HEK293 (cell line): Measurements from ENCODE around the gene NRBF2.

Experiments used
- FEZF1 ChIP-seq: fragments of 450-650 bp; formaldehyde crosslinking; IDR thresholded peaks from 2 replicates; pipeline ENCODE4 v1.5.1; 2016; ENCODE audit warnings: missing biosample characterization, missing genetic modification characterization
- GLIS2 ChIP-seq: fragments of 450-650 bp; formaldehyde crosslinking; IDR thresholded peaks from 2 replicates; pipeline ENCODE4 v1.5.1; 2016; ENCODE audit warnings: missing biosample characterization, missing genetic modification characterization
- HOXD13 ChIP-seq: sonication (generic); formaldehyde crosslinking; IDR thresholded peaks from 2 replicates; pipeline ENCODE4 v1.8.0; 2022; ENCODE audit warnings: missing genetic modification reagents, borderline replicate concordance
- KLF7 ChIP-seq: fragments of 450-650 bp; formaldehyde crosslinking; IDR thresholded peaks from 2 replicates; pipeline ENCODE4 v1.5.1; 2016; ENCODE audit warnings: missing biosample characterization, missing genetic modification characterization, borderline replicate concordance
- MYNN ChIP-seq: fragments of 450-650 bp; formaldehyde crosslinking; IDR thresholded peaks from 2 replicates; pipeline ENCODE4 v1.5.1; 2016; ENCODE audit warnings: missing biosample characterization, missing genetic modification characterization, borderline replicate concordance
- REPIN1 ChIP-seq: fragments of 450-650 bp; formaldehyde crosslinking; IDR thresholded peaks from 2 replicates; pipeline ENCODE4 v1.5.1; 2017; ENCODE audit warnings: missing biosample characterization, missing genetic modification characterization, low read depth
- SCRT1 ChIP-seq: fragments of 450-650 bp; formaldehyde crosslinking; IDR thresholded peaks from 2 replicates; pipeline ENCODE4 v1.5.1; 2016; ENCODE audit warnings: missing biosample characterization, missing genetic modification characterization, borderline replicate concordance
- SCRT2 ChIP-seq: fragments of 450-650 bp; formaldehyde crosslinking; IDR thresholded peaks from 2 replicates; pipeline ENCODE4 v1.5.1; 2016; ENCODE audit warnings: missing biosample characterization, missing genetic modification characterization
- TCF7L2 ChIP-seq: IDR thresholded peaks from 2 replicates; pipeline ENCODE4 v1.6.1; 2011; ENCODE audit warnings: low read depth, mild to moderate bottlenecking, inconsistent platforms, low read length, moderate library complexity, borderline replicate concordance
- WT1 ChIP-seq: fragments of 450-650 bp; formaldehyde crosslinking; IDR thresholded peaks from 2 replicates; pipeline ENCODE4 v1.5.1; 2016; ENCODE audit warnings: missing biosample characterization, missing genetic modification characterization
- ZBTB17 ChIP-seq: fragments of 450-650 bp; formaldehyde crosslinking; IDR thresholded peaks from 2 replicates; pipeline ENCODE4 v1.5.1; 2016; ENCODE audit warnings: missing biosample characterization, missing genetic modification characterization
- ZBTB49 ChIP-seq: fragments of 450-650 bp; formaldehyde crosslinking; IDR thresholded peaks from 2 replicates; pipeline ENCODE4 v1.5.1; 2016; ENCODE audit warnings: missing biosample characterization, missing genetic modification characterization, low read depth
- ZBTB6 ChIP-seq: fragments of 450-650 bp; formaldehyde crosslinking; IDR thresholded peaks from 2 replicates; pipeline ENCODE4 v1.5.1; 2017; ENCODE audit warnings: missing biosample characterization, missing genetic modification characterization
- ZBTB8A ChIP-seq: fragments of 450-650 bp; formaldehyde crosslinking; IDR thresholded peaks from 2 replicates; pipeline ENCODE4 v1.5.1; 2016; ENCODE audit warnings: missing biosample characterization, missing genetic modification characterization
- ZEB2 ChIP-seq: fragments of 450-650 bp; formaldehyde crosslinking; IDR thresholded peaks from 2 replicates; pipeline ENCODE4 v1.5.1; 2016; ENCODE audit warnings: missing biosample characterization, missing genetic modification characterization
- ZNF114 ChIP-seq: fragments of 450-650 bp; formaldehyde crosslinking; IDR thresholded peaks from 2 replicates; pipeline ENCODE4 v1.5.0; 2017; ENCODE audit warnings: missing biosample characterization, missing genetic modification characterization
- ZNF138 ChIP-seq: fragments of 450-650 bp; formaldehyde crosslinking; IDR thresholded peaks from 2 replicates; pipeline ENCODE4 v1.5.1; 2016; ENCODE audit warnings: missing biosample characterization, missing genetic modification characterization, borderline replicate concordance
- ZNF174 ChIP-seq: fragments of 450-650 bp; formaldehyde crosslinking; IDR thresholded peaks from 2 replicates; pipeline ENCODE4 v1.5.0; 2017; ENCODE audit warnings: missing biosample characterization, mild to moderate bottlenecking, missing genetic modification characterization
- ZNF214 ChIP-seq: fragments of 450-650 bp; formaldehyde crosslinking; IDR thresholded peaks from 2 replicates; pipeline ENCODE4 v1.5.1; 2017; ENCODE audit warnings: missing biosample characterization, mild to moderate bottlenecking, missing genetic modification characterization, borderline replicate concordance
- ZNF23 ChIP-seq: fragments of 450-650 bp; formaldehyde crosslinking; IDR thresholded peaks from 2 replicates; pipeline ENCODE4 v1.5.1; 2016; ENCODE audit warnings: missing biosample characterization, missing genetic modification characterization, borderline replicate concordance
- ZNF26 ChIP-seq: fragments of 450-650 bp; formaldehyde crosslinking; IDR thresholded peaks from 2 replicates; pipeline ENCODE4 v1.5.1; 2016; ENCODE audit warnings: missing biosample characterization, missing genetic modification characterization
- ZNF350 ChIP-seq: fragments of 450-650 bp; formaldehyde crosslinking; IDR thresholded peaks from 2 replicates; pipeline ENCODE4 v1.5.0; 2017; ENCODE audit warnings: missing biosample characterization, mild to moderate bottlenecking, missing genetic modification characterization
- ZNF366 ChIP-seq: fragments of 450-650 bp; formaldehyde crosslinking; conservative IDR thresholded peaks from 2 replicates; pipeline ENCODE4 v1.5.1; 2016; ENCODE audit warnings: missing biosample characterization, missing genetic modification characterization
- ZNF416 ChIP-seq: fragments of 450-650 bp; formaldehyde crosslinking; IDR thresholded peaks from 2 replicates; pipeline ENCODE4 v1.5.1; 2016; ENCODE audit warnings: missing biosample characterization, missing genetic modification characterization
- ZNF501 ChIP-seq: fragments of 450-650 bp; formaldehyde crosslinking; IDR thresholded peaks from 2 replicates; pipeline ENCODE4 v1.5.1; 2016; ENCODE audit warnings: missing biosample characterization, missing genetic modification characterization
- ZNF513 ChIP-seq: fragments of 450-650 bp; IDR thresholded peaks from 2 replicates; pipeline ENCODE4 v1.5.1; 2018; ENCODE audit warnings: missing biosample characterization, missing genetic modification characterization
- ZNF529 ChIP-seq: fragments of 450-650 bp; formaldehyde crosslinking; IDR thresholded peaks from 2 replicates; pipeline ENCODE4 v1.5.1; 2017; ENCODE audit warnings: missing genetic modification characterization, missing biosample characterization; ENCODE audit not compliant: insufficient replicate concordance
- ZNF549 ChIP-seq: fragments of 450-650 bp; IDR thresholded peaks from 2 replicates; pipeline ENCODE4 v1.5.1; 2018; ENCODE audit warnings: missing biosample characterization, missing genetic modification characterization, mild to moderate bottlenecking, inconsistent platforms, moderate library complexity
- ZNF560 ChIP-seq: fragments of 450-650 bp; formaldehyde crosslinking; IDR thresholded peaks from 2 replicates; pipeline ENCODE4 v1.5.1; 2017; ENCODE audit warnings: missing biosample characterization, missing genetic modification characterization, borderline replicate concordance
- ZNF561 ChIP-seq: fragments of 450-650 bp; IDR thresholded peaks from 2 replicates; pipeline ENCODE4 v1.5.1; 2018; ENCODE audit warnings: missing biosample characterization, missing genetic modification characterization, borderline replicate concordance
- ZNF610 ChIP-seq: fragments of 450-650 bp; formaldehyde crosslinking; IDR thresholded peaks from 2 replicates; pipeline ENCODE4 v1.5.1; 2016; ENCODE audit warnings: missing biosample characterization, missing genetic modification characterization, borderline replicate concordance
- ZNF623 ChIP-seq: fragments of 450-650 bp; formaldehyde crosslinking; IDR thresholded peaks from 2 replicates; pipeline ENCODE4 v1.5.1; 2016; ENCODE audit warnings: missing biosample characterization, missing genetic modification characterization
- ZNF704 ChIP-seq: fragments of 450-650 bp; formaldehyde crosslinking; IDR thresholded peaks from 2 replicates; pipeline ENCODE4 v1.5.1; 2016; ENCODE audit warnings: missing biosample characterization, missing genetic modification characterization
- ZNF76 ChIP-seq: fragments of 450-650 bp; formaldehyde crosslinking; IDR thresholded peaks from 2 replicates; pipeline ENCODE4; 2016; ENCODE audit warnings: low read depth, missing biosample characterization, missing genetic modification characterization, borderline replicate concordance
- ZNF768 ChIP-seq: fragments of 450-650 bp; formaldehyde crosslinking; IDR thresholded peaks from 2 replicates; pipeline ENCODE4 v1.5.1; 2018; ENCODE audit warnings: missing biosample characterization, mild to moderate bottlenecking, missing genetic modification characterization
- ZNF785 ChIP-seq: fragments of 450-650 bp; formaldehyde crosslinking; IDR thresholded peaks from 2 replicates; pipeline ENCODE4 v1.5.1; 2016; ENCODE audit warnings: missing biosample characterization, missing genetic modification characterization

NRBF2 gene

GRCh38 chr10:63165249-63165648 is 32.1 kb downstream of the NRBF2 start (continued):
- TF ChIP-seq ZNF416 (no peak), ZNF76 (tag by site-specific recombination) (no peak), ZNF366 (no peak), GLIS2 (no peak), SCRT2 (tag by site-specific recombination) (no peak), SCRT1 (tag by site-specific recombination) (no peak), ZNF214 (tag by site-specific recombination) (no peak), ZNF114 (tag by site-specific recombination) (no peak), ZEB2 (tag by site-specific recombination) (no peak), TCF7L2 (no peak), ZNF561 (no peak), ZNF560 (tag by site-specific recombination) (peak; percentile 80; the same call in 1 of the 2 replicates), MYNN (tag by site-specific recombination) (no peak), ZBTB8A (tag by site-specific recombination) (peak; percentile 64), REPIN1 (tag by site-specific recombination) (no peak), ZNF174 (tag by site-specific recombination) (no peak), ZNF513 (no peak), ZNF623 (tag by site-specific recombination) (peak; percentile 68), ZNF23 (tag by site-specific recombination) (no peak), ZBTB6 (tag by site-specific recombination) (no peak), ZNF549 (tag by site-specific recombination) (no peak), FEZF1 (no peak), KLF7 (tag by site-specific recombination) (no peak), ZNF610 (tag by site-specific recombination) (no peak), HOXD13 (CRISPR knock-in tag) (no peak), ZNF785 (tag by site-specific recombination) (no peak), ZNF138 (0 out of 2 replicates have a peak, but pooled peaks have one; percentile 66), ZNF768 (no peak), ZNF350 (tag by site-specific recombination) (no peak), ZNF501 (0 out of 2 replicates have a peak, but pooled peaks have one; percentile 29), WT1 (no peak), ZNF26 (no peak), ZNF529 (tag by site-specific recombination) (peak; percentile 20), ZBTB17 (tag by site-specific recombination) (no peak), ZBTB49 (no peak), ZNF704 (tag by site-specific recombination) (no peak)
